Measurements from ENCODE around the gene VIL1.

The VIL1 gene

GRCh38 chr2:218446547-218446946 is 27.6 kb downstream of the VIL1 start:
- no peak overlapping the region for H3K4me3 ChIP-seq (ENCODE audit: low read depth, low read length)
- CTCF ChIA-PET = interaction anchor here (0.7 to 1.7 kb wide), 2 partner anchors 18 to 173 kb away, joined by 3 to 9 read pairs; no protein-coding TSS in a partner anchor
- POLR2A ChIA-PET = no interaction called here
- TF ChIP-seq CTCF (IDR thresholded peaks at IDR 0.05; ENCODE audit: insufficient read depth, low read length, missing control alignments) = no peak
- DNase-seq (ENCODE audit: low read depth, low spot score) = no peak

- ChIA-PET POLR2A (no interaction called here), CTCF (interaction anchor here (0.7 to 1.8 kb wide), 2 partner anchors 19 to 174 kb away, joined by 3 to 4 read pairs; no protein-coding TSS in a partner anchor)
Measured at GRCh38 chr2:218447072-218447471, 28.1 kb downstream of the VIL1 start.

GRCh38 chr2:218448934-218449333 is 30.0 kb downstream of the VIL1 start:
- DNase-seq (ENCODE audit: low read depth, low spot score) = no peak
- ChIA-PET POLR2A (no interaction called here), CTCF (interaction anchor here (0.7 to 1.8 kb wide), 2 partner anchors 17 to 18 kb away, joined by 4 read pairs; no protein-coding TSS in a partner anchor)
- TF ChIP-seq CTCF (IDR thresholded peaks at IDR 0.05; ENCODE audit: insufficient read depth, low read length, missing control alignments) = no peak
- no peak overlapping the region for H3K4me3 ChIP-seq (ENCODE audit: low read depth, low read length)

More at GRCh38 chr2:218447072-218447471, 28.1 kb downstream of the VIL1 start:
- no peak overlapping the region for H3K4me3 ChIP-seq (ENCODE audit: low read depth, low read length)
- DNase-seq (ENCODE audit: low read depth, low spot score) = no peak
- TF ChIP-seq CTCF (IDR thresholded peaks at IDR 0.05; ENCODE audit: insufficient read depth, low read length, missing control alignments) = no peak

- H3K4me3 ChIP-seq (ENCODE audit: low read depth, low read length) = no peak overlapping the region
- CTCF ChIA-PET = interaction anchor here (2.3 to 6.7 kb wide), 2 partner anchors 12 to 14 kb away, joined by 6 to 55 read pairs; no protein-coding TSS in a partner anchor
- TF ChIP-seq CTCF (IDR thresholded peaks at IDR 0.05; ENCODE audit: insufficient read depth, low read length, missing control alignments) = no peak
- no peak for DNase-seq (ENCODE audit: low read depth, low spot score)
- POLR2A ChIA-PET = no interaction called here
Measured at GRCh38 chr2:218452079-218452478, 33.2 kb downstream of the VIL1 start.

GRCh38 chr2:218456849-218457248 is 37.9 kb downstream of the VIL1 start:
- no peak for DNase-seq (ENCODE audit: low read depth, low spot score)
- POLR2A ChIA-PET = no interaction called here
- TF ChIP-seq CTCF (IDR thresholded peaks at IDR 0.05; ENCODE audit: insufficient read depth, low read length, missing control alignments) = no peak
- no peak overlapping the region for H3K4me3 ChIP-seq (ENCODE audit: low read depth, low read length)
- CTCF ChIA-PET = interaction anchor here (6.7 kb wide), 1 partner anchor 9 kb away, joined by 55 read pairs; no protein-coding TSS in a partner anchor

- no peak for DNase-seq (ENCODE audit: low read depth, low spot score)
- no peak for TF ChIP-seq CTCF (IDR thresholded peaks at IDR 0.05; ENCODE audit: insufficient read depth, low read length, missing control alignments)
- POLR2A ChIA-PET = no interaction called here
- CTCF ChIA-PET = interaction anchor here (1.1 to 6.7 kb wide), 2 partner anchors 7 to 59 kb away, joined by 3 to 55 read pairs; partner anchors contain the start of gene CTDSP1
- H3K4me3 ChIP-seq (ENCODE audit: low read depth, low read length) = no peak overlapping the region
Measured at GRCh38 chr2:218458598-218458997, 39.7 kb downstream of the VIL1 start.
